ENCODE results near the gene ITGB8.

The ITGB8 gene

DNA sequence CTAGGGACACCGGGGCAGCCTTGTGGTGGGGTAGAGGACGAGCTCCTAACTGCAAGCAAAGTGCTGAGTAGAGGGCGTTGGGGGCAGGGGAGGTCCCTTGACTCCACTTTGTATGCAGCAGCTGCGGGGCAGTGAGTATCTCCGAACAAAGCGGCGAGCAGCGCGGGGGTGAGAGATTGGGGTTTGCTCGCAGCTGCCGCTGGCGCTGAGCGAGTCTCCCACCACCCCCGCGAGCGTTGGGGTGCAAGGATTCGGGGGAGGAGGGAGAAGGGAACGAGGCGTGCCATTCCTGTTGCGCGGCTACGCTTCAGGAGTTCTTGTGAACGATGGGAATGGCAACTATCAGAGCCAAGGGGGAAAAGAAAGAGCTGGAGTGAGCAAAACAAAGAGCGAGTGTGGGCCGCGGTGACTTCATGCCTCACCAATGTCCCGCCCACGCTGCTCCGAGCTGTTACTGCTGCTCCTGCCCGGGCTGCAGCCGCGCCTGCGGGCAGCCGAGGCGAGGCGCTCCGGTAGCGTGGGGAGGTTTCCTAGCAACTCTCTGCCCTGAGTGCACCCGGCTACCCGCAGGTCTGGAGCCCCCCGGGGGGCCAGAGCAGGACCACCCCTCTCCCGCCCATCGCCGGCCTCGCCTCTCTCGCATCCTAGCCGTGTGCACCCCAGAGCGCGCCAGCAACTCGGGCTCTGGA is at the start of gene ITGB8:
TSS of gene ITGB8 (plus strand) at position 662 of the 689 bp plus-strand sequence. CDS start 907 bp downstream, outside the sequence.
- TF ChIP-seq, protein P1, sequence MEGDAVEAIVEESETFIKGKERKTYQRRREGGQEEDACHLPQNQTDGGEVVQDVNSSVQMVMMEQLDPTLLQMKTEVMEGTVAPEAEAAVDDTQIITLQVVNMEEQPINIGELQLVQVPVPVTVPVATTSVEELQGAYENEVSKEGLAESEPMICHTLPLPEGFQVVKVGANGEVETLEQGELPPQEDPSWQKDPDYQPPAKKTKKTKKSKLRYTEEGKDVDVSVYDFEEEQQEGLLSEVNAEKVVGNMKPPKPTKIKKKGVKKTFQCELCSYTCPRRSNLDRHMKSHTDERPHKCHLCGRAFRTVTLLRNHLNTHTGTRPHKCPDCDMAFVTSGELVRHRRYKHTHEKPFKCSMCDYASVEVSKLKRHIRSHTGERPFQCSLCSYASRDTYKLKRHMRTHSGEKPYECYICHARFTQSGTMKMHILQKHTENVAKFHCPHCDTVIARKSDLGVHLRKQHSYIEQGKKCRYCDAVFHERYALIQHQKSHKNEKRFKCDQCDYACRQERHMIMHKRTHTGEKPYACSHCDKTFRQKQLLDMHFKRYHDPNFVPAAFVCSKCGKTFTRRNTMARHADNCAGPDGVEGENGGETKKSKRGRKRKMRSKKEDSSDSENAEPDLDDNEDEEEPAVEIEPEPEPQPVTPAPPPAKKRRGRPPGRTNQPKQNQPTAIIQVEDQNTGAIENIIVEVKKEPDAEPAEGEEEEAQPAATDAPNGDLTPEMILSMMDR (IDR thresholded peaks at IDR 0.05; ENCODE audit: extremely low read depth, insufficient read depth, missing control alignments): no peak
- in situ Hi-C loops (cut with MboI; ENCODE audit: low pct_unique_long_range_greater_than_20kb, low sequenced_read_pairs, unreplicated experiment): no loop called here
- peak; percentile 81 for DNase-seq (ENCODE audit: low spot score)

DNA sequence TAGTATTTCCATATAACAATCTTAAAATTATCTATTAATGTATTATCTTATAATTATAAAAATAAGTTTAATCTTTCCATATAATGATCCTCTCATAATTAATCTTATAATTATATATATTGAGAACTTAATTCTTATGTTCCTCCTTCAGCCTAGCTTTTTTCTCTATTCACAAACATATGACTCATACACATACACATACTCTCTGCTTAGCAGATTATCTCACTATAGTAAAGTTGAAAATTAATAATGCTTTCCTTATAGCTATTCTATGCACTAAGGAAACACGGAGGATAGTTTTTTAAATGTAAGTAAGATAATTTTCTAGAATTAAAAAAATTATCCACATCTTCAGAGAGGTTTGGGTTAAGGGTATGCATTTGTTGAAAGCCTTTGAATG is 47.7 kb upstream of the ITGB8 start:
- in situ Hi-C loops (cut with MboI; ENCODE audit: low pct_unique_long_range_greater_than_20kb, low sequenced_read_pairs, unreplicated experiment): no loop called here
- TF ChIP-seq, protein P1 (IDR thresholded peaks at IDR 0.05; ENCODE audit: extremely low read depth, insufficient read depth, missing control alignments): no peak
- no peak for DNase-seq (ENCODE audit: low spot score)

DNA sequence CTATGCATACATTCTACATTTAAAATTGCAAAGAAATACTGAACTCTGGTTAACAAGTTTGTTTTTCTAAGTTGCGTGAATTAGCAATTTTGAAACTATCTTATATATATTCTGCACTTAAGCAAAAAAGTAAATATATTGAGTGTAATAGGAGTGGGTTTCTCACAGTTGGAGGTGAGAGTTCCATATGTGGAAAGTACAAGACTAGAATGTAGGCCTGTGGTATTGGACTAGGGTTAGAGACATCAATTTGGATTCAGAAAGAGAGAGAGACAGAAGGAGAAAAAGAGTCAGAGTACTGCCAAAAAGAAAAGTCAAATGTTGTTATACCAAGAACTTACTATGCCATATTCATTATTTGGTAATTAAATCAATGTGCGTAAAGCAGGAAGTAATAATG is 47.3 kb upstream of the ITGB8 start:
- in situ Hi-C loops (cut with MboI; ENCODE audit: low pct_unique_long_range_greater_than_20kb, low sequenced_read_pairs, unreplicated experiment): no loop called here
- TF ChIP-seq, protein P1 (IDR thresholded peaks at IDR 0.05; ENCODE audit: extremely low read depth, insufficient read depth, missing control alignments): no peak
- DNase-seq (ENCODE audit: low spot score): no peak

DNA sequence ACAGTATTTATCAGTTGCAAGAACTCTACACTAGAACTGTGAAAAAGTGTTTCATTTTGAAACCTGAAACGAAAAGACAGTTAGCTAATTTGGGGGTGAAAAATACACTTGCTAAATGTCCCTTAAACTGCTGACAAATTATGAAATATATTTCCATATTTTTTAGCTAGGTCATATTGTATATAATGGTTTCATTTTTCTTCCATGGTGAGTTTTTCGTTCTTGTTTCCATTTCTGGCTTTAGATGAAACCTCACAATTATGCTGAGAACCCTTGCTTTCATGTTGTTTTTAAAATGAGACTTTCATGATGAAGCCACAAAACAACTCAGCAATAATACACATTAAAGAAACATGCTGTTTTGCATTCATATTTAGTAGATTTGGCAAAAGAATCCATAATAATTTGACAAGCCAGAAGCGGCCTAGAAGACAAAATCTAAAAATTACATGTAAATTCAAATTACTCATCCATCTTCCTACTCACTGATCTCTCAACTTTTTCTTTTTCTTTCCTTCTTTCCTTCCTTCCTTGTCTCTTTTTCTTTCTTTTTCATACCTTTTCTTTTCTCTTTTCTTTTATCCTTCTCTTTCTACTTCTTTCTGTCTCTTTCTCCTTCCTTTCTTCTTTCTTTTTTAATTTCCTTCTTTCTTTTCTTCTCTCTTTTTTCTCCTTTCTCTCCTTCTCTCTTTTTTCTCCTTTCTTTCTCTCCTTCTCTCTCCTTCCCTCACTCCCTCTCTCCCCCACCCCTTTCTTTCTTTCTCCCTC is 46.5 kb upstream of the ITGB8 start:
- no peak for DNase-seq (ENCODE audit: low spot score)
- in situ Hi-C loops (cut with MboI; ENCODE audit: low pct_unique_long_range_greater_than_20kb, low sequenced_read_pairs, unreplicated experiment): no loop called here
- TF ChIP-seq, protein P1 (IDR thresholded peaks at IDR 0.05; ENCODE audit: extremely low read depth, insufficient read depth, missing control alignments): no peak

DNA sequence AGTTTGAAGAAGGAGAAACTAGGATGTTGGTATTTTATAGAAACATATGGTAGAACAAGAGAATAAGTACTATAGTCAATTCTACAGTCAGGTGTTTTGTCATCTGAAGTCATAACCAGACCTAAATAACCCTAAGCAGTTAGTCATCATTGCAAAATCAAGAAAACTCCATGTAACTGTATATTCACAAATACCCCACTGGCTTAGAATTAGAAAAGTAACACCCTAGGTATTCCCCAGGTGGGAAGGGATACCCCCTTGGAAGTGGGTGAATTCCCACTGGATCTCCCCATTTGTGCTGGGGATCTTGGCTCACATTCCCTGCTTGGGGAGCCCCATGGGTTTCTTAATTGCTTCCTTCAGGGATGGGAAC is 45.9 kb upstream of the ITGB8 start:
- in situ Hi-C loops (cut with MboI; ENCODE audit: low pct_unique_long_range_greater_than_20kb, low sequenced_read_pairs, unreplicated experiment): no loop called here
- TF ChIP-seq, protein P1 (IDR thresholded peaks at IDR 0.05; ENCODE audit: extremely low read depth, insufficient read depth, missing control alignments): no peak
- no peak for DNase-seq (ENCODE audit: low spot score)

DNA sequence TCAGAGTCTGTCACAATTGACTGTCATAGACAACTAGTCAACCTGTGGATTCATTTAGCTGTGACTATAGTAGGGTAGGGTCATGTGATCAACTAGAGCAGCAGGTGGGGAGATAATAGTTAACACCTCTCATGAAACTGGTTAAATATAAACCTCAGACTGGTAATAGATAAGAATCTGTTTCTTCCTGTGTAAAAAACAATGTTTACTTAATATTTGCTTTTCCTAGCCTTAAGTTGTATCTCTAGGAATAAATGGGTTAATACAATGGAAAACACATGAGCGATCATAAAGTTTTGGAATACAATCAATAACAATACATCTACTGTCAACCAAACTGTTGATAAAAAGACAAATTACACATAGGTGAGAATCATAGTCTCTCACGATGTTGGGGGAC is 43.4 kb upstream of the ITGB8 start:
- TF ChIP-seq, protein P1 (IDR thresholded peaks at IDR 0.05; ENCODE audit: extremely low read depth, insufficient read depth, missing control alignments): no peak
- DNase-seq (ENCODE audit: low spot score): no peak
- in situ Hi-C loops (cut with MboI; ENCODE audit: low pct_unique_long_range_greater_than_20kb, low sequenced_read_pairs, unreplicated experiment): no loop called here
